Measurements from ENCODE around the gene SH2D3A.
"Not testable (repeated sequence)": the region's sequence is repeated elsewhere in the genome, so short reads cannot be mapped to it uniquely, and the experiment has no call there.

The SH2D3A gene

DNA sequence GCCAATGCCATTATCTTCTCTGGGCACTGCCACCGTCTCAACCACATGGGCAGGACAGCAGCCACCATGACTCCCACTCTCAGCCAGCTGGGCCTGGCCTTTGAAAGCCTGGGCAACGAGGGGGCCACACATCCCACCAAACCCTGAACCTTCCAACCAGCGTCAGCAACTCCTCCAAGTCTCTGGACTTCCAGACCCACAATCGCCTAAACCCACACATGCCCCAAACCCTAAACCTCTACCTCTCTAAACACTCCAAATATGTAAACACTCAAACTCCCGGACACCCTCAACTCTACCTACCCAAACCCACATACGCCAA, 47.7 kb downstream of the SH2D3A start:
- DNase-seq, result no peak

DNA sequence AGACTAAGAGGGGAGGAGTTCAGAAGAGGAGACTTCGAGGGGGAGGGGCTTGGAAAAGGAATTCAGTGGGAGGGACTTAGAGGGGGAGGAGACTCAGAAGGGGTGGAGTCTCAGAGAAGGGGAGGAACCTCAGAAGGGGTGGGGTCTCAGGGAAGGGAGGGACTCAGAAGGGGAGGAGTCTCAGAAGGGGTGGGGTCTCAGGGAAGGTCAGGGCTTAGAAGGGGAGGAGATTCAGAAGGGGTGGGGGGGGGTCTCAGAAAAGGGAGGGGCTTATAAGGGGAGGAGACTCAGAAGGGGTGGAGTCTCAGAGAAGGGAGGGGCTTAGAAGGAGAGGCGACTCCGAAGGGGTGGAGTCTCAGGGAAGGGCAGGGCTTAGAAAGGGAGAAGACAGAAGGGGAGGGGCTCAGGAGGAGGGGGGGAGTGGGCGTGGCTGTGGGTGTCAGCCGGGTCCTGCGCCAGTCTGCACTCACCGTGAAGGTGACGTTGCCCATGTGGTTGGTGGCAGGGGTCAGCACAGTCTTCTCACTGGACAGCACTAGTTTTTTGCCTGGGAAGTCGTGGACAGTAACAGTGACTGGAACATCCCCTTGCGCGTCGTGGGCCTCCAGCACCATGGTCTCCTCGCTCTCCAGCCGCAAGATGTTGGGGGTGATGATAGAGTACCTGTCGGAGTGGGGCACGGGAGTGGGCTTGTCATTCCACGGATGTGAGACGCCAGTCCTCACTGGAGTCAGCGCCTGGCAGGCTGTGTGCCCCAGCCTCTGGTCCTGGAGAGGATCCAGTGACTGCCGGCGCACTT, 48.3 kb downstream of the SH2D3A start:
- DNase-seq, result no peak

DNA sequence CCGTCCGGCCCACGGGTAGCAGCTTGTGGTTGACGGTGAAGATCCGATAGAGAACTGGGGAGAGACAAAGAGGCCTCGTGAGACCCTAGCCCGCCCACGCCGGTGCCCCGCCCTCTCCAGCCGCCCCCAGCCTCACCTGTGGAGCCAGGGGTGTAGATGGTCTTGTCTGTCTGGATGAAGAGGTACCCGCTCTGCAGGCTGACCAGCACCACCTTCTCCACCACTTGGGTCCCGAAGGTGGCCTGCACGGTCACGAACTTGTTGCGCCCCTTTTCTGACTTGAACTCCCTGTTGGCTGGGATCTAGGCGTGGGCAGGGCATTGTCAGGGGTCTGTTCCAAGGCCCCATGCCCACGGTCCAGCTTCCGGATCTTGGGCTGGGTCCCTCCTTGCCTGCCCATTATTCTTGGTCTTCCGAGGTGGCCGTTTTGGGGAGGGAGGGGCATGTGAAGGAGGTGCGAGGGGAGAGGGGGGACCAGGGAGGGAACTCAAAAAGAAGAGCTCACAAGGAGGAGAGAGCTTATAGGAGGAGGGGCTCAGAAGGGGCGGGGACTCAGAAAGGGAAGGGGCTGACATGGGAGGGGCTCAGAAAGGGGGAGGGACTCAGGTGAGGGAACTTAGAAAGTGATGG, 49.0 kb downstream of the SH2D3A start:
- no peak for DNase-seq

DNA sequence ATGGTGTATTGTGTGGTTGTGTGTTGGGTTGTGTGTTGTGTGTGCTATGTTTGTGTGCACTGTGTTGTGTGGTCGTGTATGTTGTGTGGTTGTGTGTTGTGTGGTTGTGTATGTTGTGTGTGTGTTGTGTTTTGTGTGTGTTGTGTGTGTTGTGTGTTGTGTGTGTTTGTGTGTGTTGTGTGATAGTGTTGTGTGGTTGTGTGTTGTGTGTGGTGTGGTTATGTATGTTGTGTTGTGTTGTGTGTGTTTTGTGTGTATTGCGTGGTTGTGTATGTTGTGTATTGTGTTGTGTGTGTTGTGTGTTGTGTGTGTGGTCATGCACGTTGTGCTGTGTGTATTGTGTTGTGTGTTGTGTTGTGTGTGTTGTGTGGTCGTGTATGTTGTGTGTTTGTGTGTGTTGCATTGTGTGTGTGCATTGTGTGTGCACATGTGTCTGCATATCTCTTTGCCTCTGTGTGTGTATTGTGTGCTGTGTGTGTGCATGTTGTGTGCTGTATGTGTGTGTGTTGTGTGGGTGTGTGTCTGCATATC, 49.7 kb downstream of the SH2D3A start:
- no peak for DNase-seq

DNA sequence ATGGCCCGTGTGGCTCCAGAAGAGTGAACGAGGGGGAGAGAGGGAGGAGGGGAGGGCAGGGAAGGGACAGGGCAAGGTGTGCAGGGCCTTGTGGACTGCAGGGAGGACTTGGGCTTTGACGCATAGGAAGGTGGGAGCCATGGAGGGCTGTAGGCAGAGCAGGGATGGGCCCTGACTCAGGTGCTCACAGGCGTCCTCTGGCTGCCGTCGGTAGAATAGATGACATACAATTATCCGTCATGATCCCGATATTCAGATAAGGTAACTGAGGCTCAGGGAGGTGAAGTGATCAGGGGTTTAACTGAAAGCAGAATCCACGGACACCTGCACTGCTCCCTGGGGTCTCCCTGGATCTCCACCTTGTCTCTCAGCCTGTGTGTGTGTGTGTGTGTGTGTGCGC, 50.2 kb downstream of the SH2D3A start:
- no peak for DNase-seq

DNA sequence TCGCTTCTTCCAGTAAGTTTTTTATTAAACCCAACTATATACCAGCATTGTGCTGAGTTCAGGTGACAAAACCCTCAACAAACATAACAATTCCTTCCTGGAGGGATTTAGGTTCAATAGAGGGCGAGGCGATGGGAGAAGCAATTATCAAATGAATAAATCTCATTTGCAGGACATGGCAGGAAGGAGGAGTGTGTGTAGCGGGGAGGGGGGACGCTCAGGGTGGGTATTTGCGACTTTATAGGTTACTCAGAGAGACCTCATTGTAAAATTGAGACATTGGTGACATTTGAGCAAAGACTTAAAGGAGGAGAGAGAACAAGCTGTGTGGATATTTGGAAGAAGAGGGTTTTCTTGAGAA, 50.6 kb downstream of the SH2D3A start:
- DNase-seq, result no peak

DNA sequence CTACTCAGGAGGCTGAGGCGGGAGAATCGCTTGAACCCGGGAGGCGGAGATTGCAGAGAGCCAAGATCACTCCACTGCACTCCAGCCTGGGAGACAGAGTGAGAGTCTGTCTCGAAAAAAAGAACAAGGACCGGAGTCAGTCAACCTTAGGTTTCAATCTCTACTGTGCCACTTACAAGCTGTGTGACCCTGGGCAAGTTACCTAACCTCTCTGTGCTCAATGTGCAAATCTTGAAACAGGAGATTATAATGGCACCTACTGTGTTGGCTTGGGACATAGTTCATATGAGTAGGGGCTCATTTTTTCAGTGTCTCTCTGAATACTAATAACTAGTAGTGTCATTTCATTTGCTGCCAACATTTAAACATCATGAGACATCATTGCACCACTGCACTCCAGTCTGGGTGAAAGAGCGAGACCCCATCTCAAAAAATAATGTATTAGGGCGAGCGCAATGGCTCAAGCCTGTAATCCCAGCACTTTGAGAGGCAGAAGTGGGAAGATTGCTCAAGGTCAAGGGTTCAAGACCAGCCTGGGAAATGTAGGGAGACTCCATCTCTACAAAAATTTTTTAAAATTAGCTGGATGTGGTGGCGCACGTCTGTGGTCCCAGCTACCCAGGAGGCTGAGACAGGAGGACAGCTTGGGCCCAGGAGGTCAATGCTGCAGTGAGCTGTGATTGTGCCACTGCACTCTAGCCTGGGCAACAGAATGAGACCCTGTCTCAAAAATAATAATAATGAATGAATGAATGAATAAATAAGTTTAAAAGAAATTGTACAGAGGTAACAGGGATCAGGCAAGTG, 52.3 kb downstream of the SH2D3A start:
- DNase-seq, result no peak

DNA sequence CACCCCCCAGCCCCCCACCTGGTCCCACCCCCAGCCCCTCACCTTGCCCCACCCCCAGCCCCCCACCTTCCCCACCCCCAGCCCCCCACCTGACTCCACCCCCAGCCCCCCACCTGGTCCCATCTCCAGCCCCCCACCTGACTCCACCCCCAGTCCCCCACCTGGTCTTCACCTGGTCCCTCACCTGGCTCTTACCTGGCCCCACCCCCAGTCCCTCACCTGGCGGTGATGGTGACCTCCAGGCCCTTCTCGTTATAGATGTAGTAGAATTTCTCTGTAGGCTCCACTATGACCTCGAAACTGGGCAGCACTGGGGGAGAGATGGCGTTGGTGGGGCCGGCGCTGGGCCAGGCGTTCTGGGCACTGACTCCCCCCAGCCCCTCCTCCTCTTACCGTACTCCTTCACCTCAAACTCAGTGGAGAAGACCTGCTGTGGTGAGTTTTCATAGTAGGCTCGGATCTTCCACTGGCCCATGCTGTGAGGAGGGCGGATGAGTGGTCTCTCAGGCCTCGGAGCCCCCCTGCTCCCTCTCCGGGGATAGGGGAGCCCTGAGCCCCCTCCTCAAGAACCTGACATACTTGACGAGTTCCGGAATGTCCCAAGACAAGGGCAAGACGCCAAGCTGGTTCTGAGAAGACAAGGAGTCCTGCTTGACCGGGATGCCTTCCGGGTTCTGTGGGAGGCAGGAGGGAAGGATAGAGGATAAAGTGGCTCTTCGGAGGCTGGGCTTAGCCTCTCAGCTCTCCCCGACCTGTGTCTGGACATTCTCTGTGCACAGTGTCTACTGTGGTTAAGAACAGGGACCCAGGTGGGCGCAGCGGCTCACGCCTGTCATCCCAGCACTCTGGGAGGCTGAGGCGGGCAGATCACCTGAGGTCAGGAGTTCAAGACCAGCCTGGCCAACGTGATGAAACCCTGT, 53.2 kb downstream of the SH2D3A start:
- no peak for DNase-seq

DNA sequence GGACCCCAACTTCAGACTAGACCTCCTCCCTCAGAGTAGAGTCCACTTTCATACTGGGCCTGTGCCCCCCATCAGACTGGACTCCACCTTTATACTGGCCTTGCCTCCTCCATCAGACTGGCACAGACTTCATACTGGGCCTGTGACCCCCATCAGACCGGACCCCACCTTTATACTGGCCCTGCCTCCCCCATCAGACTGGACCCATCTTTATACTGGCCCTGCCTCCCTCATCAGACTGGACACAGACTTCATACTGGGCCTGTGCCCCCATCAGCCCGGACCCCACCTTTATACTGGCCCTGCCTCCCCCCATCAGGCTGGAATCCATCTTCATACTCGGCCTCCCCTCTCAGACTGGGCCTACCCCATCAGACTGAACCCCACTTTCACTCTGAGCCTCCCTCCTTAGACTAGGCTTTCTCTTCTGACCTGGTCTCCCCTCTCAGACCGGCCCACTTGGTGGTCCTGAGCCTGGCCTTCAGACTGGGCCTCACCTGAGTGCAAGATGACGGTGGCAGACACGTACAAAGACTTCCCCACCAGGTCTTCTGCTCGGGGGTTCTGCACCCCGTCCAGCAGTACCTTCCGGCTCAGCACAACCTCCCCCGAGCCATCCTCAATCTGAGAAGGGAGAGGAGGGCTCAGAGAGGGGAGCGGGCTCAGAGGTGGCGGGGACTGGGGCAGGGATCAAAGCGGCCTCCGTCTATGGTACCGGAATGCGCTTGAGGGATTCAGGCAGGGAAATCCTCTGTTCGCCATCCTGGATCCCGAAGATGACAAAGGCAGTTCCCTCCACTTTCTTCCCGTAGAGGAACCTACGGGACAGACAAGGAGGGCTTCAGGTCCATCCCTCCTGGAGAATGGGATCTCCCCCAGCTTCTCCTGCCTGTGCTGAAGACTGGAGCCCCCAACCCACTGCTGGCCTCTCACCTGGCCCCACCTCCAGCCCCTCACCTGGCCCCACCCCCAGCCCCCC, 54.3 kb downstream of the SH2D3A start:
- no peak for DNase-seq

DNA sequence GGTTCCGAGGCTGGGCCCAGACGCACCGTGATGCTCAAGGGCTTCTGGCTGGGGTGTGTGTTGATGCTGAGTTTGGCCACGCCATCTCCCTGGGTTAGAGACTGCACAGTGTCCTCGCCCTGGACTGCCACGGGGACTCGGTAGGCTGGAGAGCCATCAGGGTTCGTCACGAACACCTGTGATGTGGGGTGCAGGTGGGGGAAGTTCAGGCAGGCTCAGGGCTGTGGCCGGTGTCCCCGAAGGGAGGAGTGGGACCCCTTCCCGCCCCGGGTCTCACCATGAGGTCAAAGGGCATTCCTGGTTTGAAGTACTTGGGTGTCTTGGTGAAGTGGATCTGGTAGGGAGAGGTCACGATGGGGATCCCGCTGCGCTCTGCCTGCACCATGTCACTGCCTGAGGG, 55.0 kb downstream of the SH2D3A start:
- no peak for DNase-seq

DNA sequence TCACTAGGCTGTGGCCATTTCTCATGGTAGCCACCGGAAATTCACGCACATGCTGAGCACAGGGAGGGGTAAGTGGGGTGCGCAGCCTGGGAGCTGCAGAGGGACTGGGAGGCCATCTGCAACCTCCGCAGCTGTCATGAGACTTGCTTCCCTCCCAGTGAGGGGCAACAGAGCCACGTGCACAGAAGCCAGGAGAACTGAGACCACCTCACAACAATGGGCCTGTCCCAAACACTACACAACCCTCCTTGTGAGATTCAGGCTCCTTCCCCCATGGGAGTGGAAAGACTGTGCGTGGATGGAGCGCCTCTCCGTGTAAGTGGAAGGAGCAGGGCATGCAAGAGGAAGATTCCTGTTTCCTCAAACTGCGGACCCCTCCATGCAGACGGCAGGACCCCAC, 55.6 kb downstream of the SH2D3A start:
- no peak for DNase-seq

DNA sequence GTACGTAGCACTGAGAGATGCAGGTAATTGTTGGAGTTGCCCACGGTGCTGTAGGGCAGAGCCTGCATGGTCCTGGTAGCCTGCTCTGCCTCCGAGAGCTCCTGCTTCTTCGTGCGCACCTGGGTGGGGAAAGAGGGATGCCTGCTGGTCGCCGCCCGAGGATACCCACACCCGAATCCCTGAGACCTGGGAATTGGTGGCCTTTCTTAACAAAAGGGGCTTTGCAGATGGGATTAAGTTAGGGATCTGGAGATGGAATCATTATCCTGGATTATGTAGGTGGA, 56.2 kb downstream of the SH2D3A start:
- no peak for DNase-seq

DNA sequence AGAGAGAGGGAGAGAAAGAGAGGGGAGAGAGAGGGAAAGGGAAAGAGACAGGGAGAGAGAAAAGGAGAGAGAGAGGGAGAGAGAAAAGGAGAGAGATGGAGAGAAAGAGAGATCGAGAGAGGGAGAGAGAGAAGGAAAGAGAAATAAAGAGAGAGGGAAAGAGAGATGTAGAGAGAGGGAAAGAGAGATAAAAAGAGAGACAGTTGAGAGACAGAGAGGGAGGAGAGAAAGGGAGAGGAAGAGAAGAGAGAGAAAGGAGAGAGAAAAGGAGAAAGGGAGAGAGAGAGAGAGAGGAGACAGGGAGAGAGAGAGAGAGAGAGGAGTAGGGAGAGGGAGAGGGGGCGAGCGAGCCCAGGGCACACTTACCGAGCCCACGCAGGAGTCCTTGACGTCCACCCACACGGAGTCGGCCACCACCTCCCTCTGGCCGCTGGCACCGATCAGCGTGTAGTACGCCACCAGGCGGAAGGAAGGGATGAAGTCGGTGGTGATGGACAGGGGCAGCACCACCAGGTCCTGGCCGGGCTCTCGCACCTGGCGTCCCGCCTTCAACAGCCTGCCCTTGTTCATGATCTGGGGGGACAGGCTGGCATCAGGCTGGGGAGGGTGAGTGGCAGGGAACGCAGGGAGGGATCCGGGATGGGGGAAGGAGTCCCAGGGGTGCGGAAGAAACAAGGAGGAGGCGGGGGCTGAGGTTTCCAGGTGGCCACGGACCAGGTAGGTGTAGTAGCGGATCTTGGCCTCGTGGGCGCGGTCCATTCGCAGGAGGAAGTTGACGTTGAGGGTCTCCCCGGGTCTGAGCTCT, 56.8 kb downstream of the SH2D3A start:
- DNase-seq, result no peak

DNA sequence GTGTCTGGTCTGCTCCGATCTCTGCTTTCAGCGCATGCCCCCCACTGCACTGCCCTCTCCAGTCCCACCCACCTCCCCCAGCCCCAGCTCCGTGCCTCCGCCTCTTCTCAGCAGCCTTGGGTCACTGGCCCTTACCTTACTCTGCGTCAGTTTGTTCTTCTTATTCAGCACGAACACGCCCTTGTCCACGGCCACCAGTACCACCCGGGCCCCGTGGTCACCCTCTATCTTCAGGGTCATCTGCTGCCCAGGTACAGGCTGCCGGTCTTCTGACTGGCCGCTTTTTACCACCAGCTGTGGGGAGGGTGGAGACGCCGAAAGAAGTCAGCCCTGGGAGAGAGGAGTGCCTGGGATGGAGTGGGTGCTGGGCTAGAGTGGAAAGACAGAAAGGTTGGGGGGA, 57.7 kb downstream of the SH2D3A start:
- DNase-seq, result no peak

DNA sequence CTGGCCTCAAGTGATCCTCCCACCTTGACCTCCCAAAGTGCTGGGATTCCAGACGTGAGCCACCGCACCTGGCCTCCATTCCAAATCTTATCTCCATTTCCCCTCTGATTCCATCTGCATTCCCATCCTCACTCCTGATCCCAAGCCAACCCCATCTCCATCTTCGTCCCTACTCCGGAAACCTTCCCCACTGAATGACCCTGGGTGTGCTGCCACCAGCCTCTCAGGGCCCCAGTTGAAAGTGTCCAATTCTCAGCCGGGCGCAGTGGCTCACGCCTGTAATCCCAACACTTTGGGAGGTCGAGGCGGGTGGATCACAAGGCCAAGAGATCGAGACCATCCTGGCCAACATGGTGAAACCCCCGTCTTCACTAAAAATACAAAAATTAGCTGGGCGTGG, 58.3 kb downstream of the SH2D3A start:
- not testable (repeated sequence) for DNase-seq

DNA sequence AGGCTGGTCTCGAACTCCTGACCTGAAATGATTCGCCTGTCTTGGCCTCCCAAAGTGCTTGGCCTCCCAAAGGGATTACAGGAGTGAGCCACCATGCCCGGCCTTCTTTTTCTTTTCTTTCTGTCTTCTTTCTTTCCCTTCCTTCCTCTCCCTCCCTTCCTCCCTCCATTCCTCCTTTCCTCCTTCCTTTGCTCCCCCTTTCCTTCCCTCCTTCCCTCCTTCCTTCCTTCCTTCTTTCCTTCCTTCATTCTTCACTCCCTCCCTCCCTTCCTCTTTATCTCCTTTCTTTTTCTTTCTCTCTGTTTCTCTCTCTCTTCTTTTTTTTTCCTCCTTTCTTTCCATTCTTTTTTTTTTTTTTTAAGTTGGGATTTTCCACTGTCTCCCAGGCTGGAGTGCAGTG, 58.9 kb downstream of the SH2D3A start:
- DNase-seq, result no peak

DNA sequence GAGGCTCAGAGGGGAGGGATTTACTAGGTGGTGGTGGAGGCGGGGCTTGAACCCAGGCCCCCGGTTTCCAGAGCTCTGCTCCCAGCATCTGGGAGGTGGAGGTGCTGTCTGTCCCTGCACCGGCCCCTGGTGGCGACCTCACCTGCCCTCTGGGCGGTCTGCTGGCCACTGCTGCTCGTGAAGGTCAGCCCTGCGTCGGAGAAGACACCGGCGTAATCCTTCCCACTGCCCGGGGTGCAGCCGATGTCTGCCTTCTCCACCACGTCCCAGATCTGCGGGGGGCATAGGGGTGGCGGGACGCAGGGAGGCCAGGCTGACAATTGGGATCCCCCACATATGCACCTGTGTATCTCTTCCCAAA, 59.6 kb downstream of the SH2D3A start:
- no peak for DNase-seq

DNA sequence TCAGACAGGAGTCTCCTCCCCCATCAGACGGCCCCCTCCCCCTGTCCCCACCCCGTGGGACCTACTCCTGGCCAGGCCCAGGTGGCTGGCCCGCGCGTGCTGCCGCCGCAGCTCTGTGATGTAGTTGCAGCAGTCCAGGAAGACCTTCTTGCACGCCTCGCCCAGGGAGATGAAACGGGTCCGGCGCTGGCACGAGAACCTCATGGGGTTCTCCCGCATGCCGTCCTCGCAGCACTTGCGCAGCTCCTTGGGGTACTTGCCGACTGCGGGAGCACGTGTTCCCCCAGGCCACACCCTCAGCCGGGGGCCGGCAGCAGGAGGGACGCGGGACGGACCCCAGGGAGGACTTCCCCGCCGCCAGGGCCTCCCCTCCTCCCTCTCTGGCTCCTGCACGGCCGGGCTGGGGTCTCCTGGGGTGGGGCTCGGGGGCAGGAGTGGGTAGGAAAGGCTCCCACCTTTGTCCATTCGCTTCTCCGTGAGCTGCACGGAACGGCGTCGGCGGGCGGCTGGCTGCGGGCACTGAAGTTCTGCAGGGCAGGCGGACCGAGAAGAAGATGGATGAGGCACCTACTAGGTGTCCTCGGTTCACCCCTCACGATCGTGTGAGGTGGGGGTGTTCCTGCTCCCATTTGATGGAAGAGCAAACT, 60.1 kb downstream of the SH2D3A start:
- DNase-seq, result no peak

DNA sequence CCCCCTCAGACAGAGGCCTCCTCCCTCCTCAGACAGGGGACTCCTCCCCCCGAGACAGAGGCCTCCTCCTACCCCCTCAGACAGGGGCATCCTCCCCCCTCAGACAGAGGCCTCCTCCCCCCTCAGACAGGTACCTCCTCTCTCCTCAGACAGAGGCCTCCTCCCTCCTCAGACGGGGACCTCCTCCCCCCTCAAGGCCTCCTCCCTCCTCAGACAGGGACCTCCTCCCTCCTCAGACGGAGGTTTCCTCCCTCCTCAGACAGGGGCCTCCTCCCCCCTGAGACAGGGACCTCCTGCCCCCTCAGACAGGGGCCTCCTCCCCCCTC, 60.6 kb downstream of the SH2D3A start:
- no peak for DNase-seq

DNA sequence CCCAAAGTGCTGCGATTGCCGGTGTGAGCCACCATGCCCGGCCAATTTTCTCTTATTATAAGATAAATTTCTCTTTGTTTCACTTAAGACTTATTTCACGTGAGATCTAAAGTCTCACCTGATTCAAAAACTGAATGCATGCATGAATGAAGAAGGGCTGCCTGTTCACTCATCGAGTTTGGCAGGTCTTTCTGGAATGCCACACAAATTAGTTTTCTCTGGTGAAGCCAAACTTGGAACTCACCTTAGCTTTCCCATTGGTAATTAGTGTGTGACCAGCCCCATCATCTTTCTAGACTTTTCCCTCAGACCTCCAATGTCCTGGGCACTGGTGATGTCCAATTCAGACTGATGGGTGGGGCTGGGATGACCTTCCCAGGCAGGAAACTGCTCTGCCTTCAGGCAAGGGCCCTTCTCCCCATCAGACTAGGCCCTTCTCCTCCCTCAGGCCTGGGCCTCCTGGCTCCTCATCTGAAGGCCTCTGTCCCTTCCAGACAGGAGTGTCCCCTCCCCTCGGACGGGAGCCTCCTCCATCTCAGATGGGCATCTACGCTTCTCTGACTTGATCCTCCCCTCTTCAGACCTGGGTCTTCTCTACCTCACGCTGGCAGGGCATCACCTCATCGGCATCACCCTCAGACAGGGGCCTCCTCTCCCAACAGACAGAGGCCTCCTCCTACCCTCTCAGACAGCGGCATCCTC, 61.2 kb downstream of the SH2D3A start:
- no peak for DNase-seq
